Neural progenitor cell (in vitro differentiated cells): ENCODE results near the gene SPATA6L. TPM values are rescaled to one million over a fixed set of nuclear protein-coding genes. Genes with fewer than 3 reads are reported as not detected.

Experiments used
- DNase-seq: peaks from one replicate; pipeline ENCODE4 v3.0.0-alpha.2; 2016; ENCODE audit warnings: low spot score
- H2AFZ ChIP-seq: fragments of 200-600 bp; sonication (generic); replicated peaks from 2 replicates; pipeline ENCODE4 v1.6.1; 2016; ENCODE audit warnings: antibody characterized with exemption
- H3F3A ChIP-seq: fragments of 200-600 bp; sonication (generic); 2 replicates; pipeline ENCODE4 v1.6.1; 2016; ENCODE audit warnings: antibody characterized with exemption, low read depth
- H3K27ac ChIP-seq: fragments of 200-600 bp; sonication (generic); 2 replicates; pipeline ENCODE4 v1.5.1; 2016; ENCODE audit warnings: mild to moderate bottlenecking
- H3K27me3 ChIP-seq: fragments of 200-600 bp; sonication (generic); 2 replicates; pipeline ENCODE4 v1.6.1; 2016; ENCODE audit warnings: mild to moderate bottlenecking, moderate library complexity
- H3K36me3 ChIP-seq: fragments of 200-600 bp; sonication (generic); 2 replicates; pipeline ENCODE4 v1.5.1; 2016
- H3K4me1 ChIP-seq: fragments of 200-600 bp; sonication (generic); 2 replicates; pipeline ENCODE4 v1.6.1; 2016; ENCODE audit warnings: mixed run types
- H3K4me2 ChIP-seq: fragments of 200-600 bp; sonication (generic); 2 replicates; pipeline ENCODE4 v1.6.1; 2016
- H3K4me3 ChIP-seq: fragments of 200-600 bp; sonication (generic); 2 replicates; pipeline ENCODE4 v1.5.1; 2016
- H3K79me2 ChIP-seq: fragments of 200-600 bp; sonication (generic); 2 replicates; pipeline ENCODE4 v1.6.1; 2016; ENCODE audit warnings: low read depth
- H3K9ac ChIP-seq: fragments of 200-600 bp; sonication (generic); 2 replicates; pipeline ENCODE4 v1.6.1; 2016
- H3K9me3 ChIP-seq: fragments of 200-600 bp; sonication (generic); 2 replicates; pipeline ENCODE4 v1.5.1; 2016; ENCODE audit warnings: low read depth
- H4K20me1 ChIP-seq: fragments of 200-600 bp; sonication (generic); 2 replicates; pipeline ENCODE4 v1.6.1; 2016; ENCODE audit warnings: low read depth
- H3K27ac Mint-ChIP-seq: 3 replicates; pipeline ENCODE4 v1.8.0; 2021; ENCODE audit warnings: mixed read lengths
- H3K27me3 Mint-ChIP-seq: 2 replicates; pipeline ENCODE4 v1.8.0; 2022; ENCODE audit warnings: low read depth, mild to moderate bottlenecking, inconsistent platforms, moderate library complexity, mixed read lengths; ENCODE audit not compliant: insufficient read depth
- H3K36me3 Mint-ChIP-seq: 3 replicates; pipeline ENCODE4 v1.8.0; 2021; ENCODE audit warnings: mixed read lengths
- H3K4me1 Mint-ChIP-seq: 3 replicates; pipeline ENCODE4 v1.8.0; 2021; ENCODE audit warnings: mixed read lengths
- H3K4me3 Mint-ChIP-seq: 3 replicates; pipeline ENCODE4 v1.8.0; 2021; ENCODE audit warnings: mild to moderate bottlenecking, moderate library complexity, mixed read lengths
- H3K9me3 Mint-ChIP-seq: 3 replicates; pipeline ENCODE4 v1.8.0; 2020; ENCODE audit warnings: mixed read lengths
- EZH2 ChIP-seq: fragments of 200-600 bp; sonication (generic); IDR thresholded peaks from 2 replicates; pipeline ENCODE4 v1.6.1; 2017; ENCODE audit warnings: antibody characterized with exemption, mild to moderate bottlenecking, moderate library complexity
- EZH2phosphoT487 ChIP-seq: fragments of 200-600 bp; sonication (generic); IDR thresholded peaks from 2 replicates; pipeline ENCODE4 v1.6.1; 2017; ENCODE audit warnings: antibody characterized with exemption
- total RNA-seq: library from RNA; depleted of rRNA; stranded (reverse); fragments of >200 nt; gene quantifications from 2 replicates; pipeline ENCODE4 v1.2.3, GENCODE V29; 2015; ENCODE audit warnings: low replicate concordance
- TF ChIP-seq, protein P1 (sequence below): fragments of 200-600 bp; sonication (generic); IDR thresholded peaks from 2 replicates; pipeline ENCODE4 v1.5.1; 2017; ENCODE audit warnings: antibody characterized with exemption, mild to moderate bottlenecking

The SPATA6L gene
- total RNA-seq, 1 donor from 2014 or later: 0.99 TPM

DNA sequence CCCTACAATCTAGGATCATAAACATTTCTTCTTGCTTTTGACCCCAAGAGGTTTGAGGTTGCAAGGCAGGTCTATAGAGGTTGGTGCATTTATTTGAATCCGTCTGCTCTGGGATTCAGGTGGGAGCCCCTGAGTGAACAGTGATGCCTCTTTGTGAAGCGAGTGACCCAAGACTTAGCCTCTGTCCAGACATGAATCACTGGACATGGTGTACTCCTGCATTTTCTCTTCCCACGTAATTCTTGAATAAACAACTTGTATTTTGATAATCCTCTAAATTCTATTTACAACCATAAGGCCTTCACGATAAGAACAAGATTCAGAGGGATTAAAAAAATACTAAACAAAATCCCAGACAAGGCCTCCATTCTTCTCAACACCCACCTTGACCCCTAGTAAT lies 71.7 kb downstream of the SPATA6L start:
- Histone ChIP-seq H3K4me3 (no peak overlapping the region), H3F3A (no peaks in the 10 kb centered on the region), H4K20me1 (no peaks in the 10 kb centered on the region), H2AFZ (no peak overlapping the region), H3K36me3 (no peaks in the 10 kb centered on the region), H3K4me2 (no peak overlapping the region), H3K9ac (no peak overlapping the region), H3K9me3 (no peaks in the 10 kb centered on the region), H3K27ac (no peak overlapping the region), H3K4me1 (peaks cover 11% of the 10 kb centered on the region), H3K79me2 (no peaks in the 10 kb centered on the region), H3K27me3 (no peaks in the 10 kb centered on the region)
- no peaks in the 10 kb centered on the region for H3K27me3 Mint-ChIP-seq
- H3K4me1 Mint-ChIP-seq: no peaks in the 10 kb centered on the region
- H3K27ac Mint-ChIP-seq: no peak overlapping the region
- no peak for DNase-seq
- H3K9me3 Mint-ChIP-seq: no peaks in the 10 kb centered on the region
- no peak overlapping the region for H3K4me3 Mint-ChIP-seq
- TF ChIP-seq, protein P1, sequence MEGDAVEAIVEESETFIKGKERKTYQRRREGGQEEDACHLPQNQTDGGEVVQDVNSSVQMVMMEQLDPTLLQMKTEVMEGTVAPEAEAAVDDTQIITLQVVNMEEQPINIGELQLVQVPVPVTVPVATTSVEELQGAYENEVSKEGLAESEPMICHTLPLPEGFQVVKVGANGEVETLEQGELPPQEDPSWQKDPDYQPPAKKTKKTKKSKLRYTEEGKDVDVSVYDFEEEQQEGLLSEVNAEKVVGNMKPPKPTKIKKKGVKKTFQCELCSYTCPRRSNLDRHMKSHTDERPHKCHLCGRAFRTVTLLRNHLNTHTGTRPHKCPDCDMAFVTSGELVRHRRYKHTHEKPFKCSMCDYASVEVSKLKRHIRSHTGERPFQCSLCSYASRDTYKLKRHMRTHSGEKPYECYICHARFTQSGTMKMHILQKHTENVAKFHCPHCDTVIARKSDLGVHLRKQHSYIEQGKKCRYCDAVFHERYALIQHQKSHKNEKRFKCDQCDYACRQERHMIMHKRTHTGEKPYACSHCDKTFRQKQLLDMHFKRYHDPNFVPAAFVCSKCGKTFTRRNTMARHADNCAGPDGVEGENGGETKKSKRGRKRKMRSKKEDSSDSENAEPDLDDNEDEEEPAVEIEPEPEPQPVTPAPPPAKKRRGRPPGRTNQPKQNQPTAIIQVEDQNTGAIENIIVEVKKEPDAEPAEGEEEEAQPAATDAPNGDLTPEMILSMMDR: no peak
- TF ChIP-seq EZH2phosphoT487 (no peak), EZH2 (no peak)
- no peaks in the 10 kb centered on the region for H3K36me3 Mint-ChIP-seq

DNA sequence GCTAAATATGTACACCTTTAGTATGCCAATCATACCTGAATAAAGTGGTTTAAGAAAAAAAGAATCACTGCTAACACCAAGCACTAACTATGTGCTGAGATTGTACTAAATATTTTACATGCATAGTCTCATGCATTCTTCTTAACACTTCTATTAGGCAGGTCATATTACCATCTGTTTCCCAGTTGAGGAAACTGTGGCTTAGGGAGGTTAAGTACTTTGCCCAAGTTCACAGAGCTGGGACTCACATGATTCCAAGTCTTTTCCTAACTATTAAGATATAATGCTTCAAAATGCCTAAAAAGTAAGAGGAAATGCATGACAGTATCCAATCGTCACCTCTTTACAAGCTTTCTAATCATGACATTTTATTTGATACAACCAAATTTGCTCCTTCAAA lies 73.4 kb downstream of the SPATA6L start:
- Mint-ChIP-seq H3K9me3 (no peaks in the 10 kb centered on the region), H3K27me3 (peaks cover 2% of the 10 kb centered on the region), H3K4me1 (no peaks in the 10 kb centered on the region), H3K27ac (no peak overlapping the region), H3K36me3 (no peaks in the 10 kb centered on the region), H3K4me3 (no peak overlapping the region)
- Histone ChIP-seq H3K27me3 (no peaks in the 10 kb centered on the region), H3K27ac (no peak overlapping the region), H3K4me3 (no peak overlapping the region), H3K9ac (no peak overlapping the region), H3K9me3 (no peaks in the 10 kb centered on the region), H2AFZ (no peak overlapping the region), H3K79me2 (no peaks in the 10 kb centered on the region), H3K36me3 (no peaks in the 10 kb centered on the region), H3K4me1 (peaks cover 11% of the 10 kb centered on the region), H4K20me1 (no peaks in the 10 kb centered on the region), H3K4me2 (no peak overlapping the region), H3F3A (no peaks in the 10 kb centered on the region)
- TF ChIP-seq EZH2 (no peak), EZH2phosphoT487 (no peak)
- TF ChIP-seq, protein P1: no peak
- no peak for DNase-seq

DNA sequence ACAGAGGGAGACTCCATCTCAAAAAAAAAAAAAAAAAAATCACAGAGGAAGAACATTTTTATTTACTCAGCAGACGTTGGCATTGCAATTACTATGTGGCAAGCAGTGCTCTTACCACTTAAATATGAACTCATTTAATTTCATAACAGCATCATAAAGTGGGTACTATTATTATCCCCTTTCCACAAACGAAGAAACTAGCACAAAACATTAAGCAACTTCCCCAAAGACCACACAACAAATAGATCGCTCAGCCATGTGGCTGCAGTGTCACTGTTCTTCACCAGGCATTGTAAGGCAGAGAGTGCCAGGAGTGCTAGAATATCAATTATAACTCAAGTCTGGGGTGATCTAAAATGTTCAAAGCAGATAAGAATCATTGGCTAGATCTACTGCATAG lies 74.0 kb downstream of the SPATA6L start:
- Mint-ChIP-seq H3K27me3 (peaks cover 2% of the 10 kb centered on the region), H3K4me1 (no peaks in the 10 kb centered on the region)

More for the DNA sequence above, 74.0 kb downstream of the SPATA6L start:
- H3K79me2 ChIP-seq: no peaks in the 10 kb centered on the region
- H3K27me3 ChIP-seq: no peaks in the 10 kb centered on the region
- H3K36me3 ChIP-seq: no peaks in the 10 kb centered on the region
- Mint-ChIP-seq H3K9me3 (no peaks in the 10 kb centered on the region), H3K36me3 (no peaks in the 10 kb centered on the region), H3K27ac (no peak overlapping the region), H3K4me3 (no peak overlapping the region)
- H3K9me3 ChIP-seq: no peaks in the 10 kb centered on the region
- H3K4me3 ChIP-seq: no peak overlapping the region
- H3K4me2 ChIP-seq: no peak overlapping the region
- H3K9ac ChIP-seq: no peak overlapping the region
- H3K27ac ChIP-seq: no peak overlapping the region
- H3K4me1 ChIP-seq: peaks cover 11% of the 10 kb centered on the region
- no peaks in the 10 kb centered on the region for H4K20me1 ChIP-seq
- H2AFZ ChIP-seq: no peak overlapping the region
- TF ChIP-seq EZH2phosphoT487: no peak
- TF ChIP-seq, protein P1: no peak
- TF ChIP-seq EZH2: no peak
- no peak for DNase-seq
- H3F3A ChIP-seq: no peaks in the 10 kb centered on the region
